HFF-Myc (cell line): ENCODE results near the gene CDYL2.
"Not testable (repeated sequence)": the region's sequence is repeated elsewhere in the genome, so short reads cannot be mapped to it uniquely, and the experiment has no call there.

Experiments
- DNase-seq: peaks from one replicate; pipeline ENCODE4 v3.0.0-alpha.2; 2011; ENCODE audit warnings: low read depth; ENCODE audit errors: extremely low read depth
- H3K4me3 ChIP-seq: replicated peaks from 2 replicates; pipeline ENCODE4 v1.5.1; 2011; ENCODE audit warnings: low read depth, mild to moderate bottlenecking, control low read depth, low read length
- TF ChIP-seq, protein P1 (sequence below): IDR thresholded peaks from 2 replicates; pipeline ENCODE4 v1.5.1; 2012; ENCODE audit warnings: mild to moderate bottlenecking, low read depth, low read length, control low read depth; ENCODE audit errors: missing control alignments

Gene CDYL2

DNA sequence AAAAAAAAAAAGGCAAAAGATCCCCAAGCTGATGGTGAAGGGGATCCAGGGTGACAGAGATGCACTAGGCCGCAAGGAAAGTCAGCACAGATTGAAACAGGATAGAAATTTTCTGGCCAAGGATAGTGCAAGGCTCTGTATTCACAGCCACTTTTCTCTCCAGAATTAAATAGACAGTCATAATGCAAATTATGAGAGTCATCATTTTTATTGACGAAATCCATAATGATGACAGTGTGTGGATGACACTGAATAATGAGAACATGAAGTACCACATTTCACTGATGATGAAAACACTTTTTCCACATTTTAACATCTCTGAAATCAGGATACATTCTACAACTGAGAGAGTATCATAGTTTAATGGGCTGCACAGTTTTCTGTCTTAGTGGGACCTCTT lies 72.5 kb downstream of the CDYL2 start:
- H3K4me3 ChIP-seq, result no peak overlapping the region
- no peak for DNase-seq
- TF ChIP-seq, protein P1, sequence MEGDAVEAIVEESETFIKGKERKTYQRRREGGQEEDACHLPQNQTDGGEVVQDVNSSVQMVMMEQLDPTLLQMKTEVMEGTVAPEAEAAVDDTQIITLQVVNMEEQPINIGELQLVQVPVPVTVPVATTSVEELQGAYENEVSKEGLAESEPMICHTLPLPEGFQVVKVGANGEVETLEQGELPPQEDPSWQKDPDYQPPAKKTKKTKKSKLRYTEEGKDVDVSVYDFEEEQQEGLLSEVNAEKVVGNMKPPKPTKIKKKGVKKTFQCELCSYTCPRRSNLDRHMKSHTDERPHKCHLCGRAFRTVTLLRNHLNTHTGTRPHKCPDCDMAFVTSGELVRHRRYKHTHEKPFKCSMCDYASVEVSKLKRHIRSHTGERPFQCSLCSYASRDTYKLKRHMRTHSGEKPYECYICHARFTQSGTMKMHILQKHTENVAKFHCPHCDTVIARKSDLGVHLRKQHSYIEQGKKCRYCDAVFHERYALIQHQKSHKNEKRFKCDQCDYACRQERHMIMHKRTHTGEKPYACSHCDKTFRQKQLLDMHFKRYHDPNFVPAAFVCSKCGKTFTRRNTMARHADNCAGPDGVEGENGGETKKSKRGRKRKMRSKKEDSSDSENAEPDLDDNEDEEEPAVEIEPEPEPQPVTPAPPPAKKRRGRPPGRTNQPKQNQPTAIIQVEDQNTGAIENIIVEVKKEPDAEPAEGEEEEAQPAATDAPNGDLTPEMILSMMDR, result no peak

DNA sequence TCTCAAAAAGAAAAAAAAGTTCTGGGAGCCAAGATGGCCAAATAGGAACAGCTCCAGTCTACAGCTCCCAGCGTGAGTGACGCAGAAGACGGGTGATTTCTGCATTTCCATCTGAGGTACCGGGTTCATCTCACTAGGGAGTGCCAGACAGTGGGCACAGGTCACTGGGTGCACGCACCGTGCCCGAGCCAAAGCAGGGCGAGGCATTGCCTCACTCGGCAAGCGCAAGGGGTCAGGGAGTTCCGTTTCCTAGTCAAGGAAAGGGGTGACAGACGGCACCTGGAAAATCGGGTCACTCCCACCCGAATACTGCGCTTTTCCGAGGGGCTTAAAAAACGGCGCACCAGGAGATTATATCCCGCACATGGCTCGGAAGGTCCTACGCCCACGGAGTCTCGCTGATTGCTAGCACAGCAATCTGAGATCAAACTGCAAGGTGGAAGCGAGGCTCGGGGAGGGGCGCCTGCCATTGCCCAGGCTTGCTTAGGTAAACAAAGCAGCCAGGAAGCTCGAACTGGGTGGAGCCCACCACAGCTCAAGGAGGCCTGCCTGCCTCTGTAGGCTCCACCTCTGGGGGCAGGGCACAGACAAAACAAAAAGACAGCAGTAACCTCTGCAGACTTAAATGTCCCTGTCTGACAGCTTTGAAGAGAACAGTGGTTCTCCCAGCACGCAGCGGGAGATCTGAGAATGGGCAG lies 77.2 kb downstream of the CDYL2 start:
- not testable (repeated sequence) for H3K4me3 ChIP-seq, DNase-seq

DNA sequence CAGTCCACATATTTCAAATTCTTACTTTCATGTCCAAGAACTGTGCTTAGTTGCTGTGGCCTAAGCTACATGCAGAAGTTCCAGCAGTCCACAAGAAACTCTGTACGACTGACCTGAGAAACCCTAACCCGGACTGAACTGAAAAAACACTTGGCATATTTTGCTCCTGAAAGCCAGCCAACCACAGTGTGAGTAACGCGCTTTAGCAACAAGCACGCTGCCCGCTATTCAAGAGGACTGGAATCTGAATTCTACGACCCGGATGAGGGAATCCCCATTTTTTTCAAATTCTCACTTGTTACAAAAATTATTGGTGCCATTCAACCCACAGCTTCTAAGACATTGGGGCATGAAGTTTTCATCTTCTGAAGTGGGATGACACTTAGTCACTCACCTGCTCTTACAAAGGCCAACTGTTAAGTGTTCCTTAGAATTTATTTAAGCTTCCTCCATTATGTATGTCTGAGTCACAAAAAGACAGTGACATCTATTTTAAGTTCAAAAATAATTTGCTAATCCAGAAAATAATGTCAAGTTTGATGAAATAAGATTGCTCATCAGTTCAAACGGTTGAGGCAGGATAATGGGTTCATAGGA lies 78.7 kb downstream of the CDYL2 start:
- TF ChIP-seq, protein P1, result no peak

DNA sequence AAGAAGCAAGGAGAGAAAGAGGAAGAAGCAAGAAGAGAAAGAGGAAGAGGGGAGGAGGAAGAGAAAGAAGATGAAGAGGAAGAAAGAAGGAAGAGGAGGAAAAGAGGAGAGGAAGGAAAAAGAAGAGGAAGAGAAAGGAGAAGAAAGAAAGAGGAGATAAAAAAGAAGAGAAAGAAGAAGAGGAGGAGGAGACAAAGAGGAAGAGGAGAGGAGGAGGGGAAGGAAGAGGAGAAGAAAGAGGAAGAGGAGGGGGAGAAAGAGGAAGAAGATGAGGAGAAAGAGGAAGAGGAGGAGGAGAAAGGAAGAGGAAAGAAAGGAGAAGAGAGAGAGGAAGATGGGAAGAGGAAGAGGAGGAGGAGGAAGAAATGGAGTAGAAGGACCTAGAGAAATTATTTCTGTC lies 80.4 kb downstream of the CDYL2 start:
- TF ChIP-seq, protein P1, result no peak

More for the DNA sequence above, 78.7 kb downstream of the CDYL2 start:
- no peak overlapping the region for H3K4me3 ChIP-seq
- no peak for DNase-seq

DNA sequence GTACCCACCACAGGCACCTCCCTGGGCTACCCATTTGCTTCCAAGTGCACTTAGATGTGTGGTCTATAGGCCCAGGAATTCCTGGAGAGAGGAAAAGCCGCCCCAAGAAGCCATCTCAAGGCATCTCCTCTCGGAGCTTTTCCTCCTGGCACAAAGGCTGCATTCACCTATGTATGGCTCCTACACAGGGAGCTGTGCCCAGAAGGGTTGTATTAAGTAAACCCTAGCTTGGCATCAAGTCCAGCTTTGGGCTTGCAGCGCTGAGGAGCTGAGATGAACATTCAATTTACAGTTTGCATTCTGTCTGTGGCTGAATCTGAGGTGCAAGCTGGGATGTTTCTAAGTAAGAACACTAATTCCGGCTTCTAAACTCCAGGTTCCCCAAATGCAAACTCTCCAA lies 81.3 kb downstream of the CDYL2 start:
- H3K4me3 ChIP-seq, result no peak overlapping the region
- DNase-seq, result no peak
- TF ChIP-seq, protein P1, result no peak

More for the DNA sequence above, 80.4 kb downstream of the CDYL2 start:
- DNase-seq, result no peak
- H3K4me3 ChIP-seq, result no peak overlapping the region

DNA sequence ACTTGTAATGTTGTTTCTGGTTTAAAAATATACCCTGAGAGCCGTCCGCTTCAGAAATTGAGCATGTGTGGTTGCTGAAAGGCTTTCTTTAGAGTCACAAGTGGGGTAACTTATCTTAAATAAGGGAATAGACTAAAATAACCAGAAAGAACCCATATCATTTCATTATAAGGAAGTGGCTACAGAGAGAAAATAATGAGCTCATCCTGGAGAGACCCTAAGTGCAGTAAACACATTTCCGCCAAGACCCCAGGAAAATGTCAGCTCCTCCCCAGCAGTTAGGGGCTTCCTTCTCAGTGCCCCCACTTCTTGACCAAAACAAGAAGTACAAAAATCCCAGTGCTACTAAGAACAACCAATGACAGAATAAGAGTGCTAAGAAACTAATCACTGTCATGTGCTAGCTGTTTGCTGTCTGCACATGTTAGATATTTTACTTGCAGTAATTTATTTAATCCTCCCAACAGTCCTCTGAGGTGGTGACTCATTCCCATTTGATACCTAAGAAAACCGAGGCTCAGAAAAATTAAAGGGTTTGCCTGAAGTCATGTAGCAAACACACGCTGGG lies 83.5 kb downstream of the CDYL2 start:
- DNase-seq, result no peak
- no peak overlapping the region for H3K4me3 ChIP-seq
- TF ChIP-seq, protein P1, result no peak

DNA sequence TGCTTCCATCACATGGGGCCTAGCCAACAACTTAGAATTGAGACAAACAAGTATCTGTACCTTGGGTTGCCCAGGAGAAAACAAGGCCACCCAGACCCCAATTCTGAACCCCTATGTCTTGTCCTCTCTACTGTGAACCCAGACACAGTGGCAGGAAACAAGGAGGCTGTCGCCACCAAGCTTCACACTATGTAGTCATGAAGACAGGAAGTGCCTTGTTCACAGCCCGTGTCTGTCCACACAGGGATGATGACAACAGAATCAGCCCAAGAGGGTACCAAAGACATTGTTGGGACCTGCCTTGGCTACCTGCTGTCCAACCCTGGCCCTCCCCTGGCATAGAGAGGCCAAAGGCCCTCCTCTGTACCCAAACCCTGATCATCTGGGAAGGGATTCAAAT lies 84.8 kb downstream of the CDYL2 start:
- no peak overlapping the region for H3K4me3 ChIP-seq
- TF ChIP-seq, protein P1, result no peak
- no peak for DNase-seq
